ENCODE results near the gene RHNO1.

DNA sequence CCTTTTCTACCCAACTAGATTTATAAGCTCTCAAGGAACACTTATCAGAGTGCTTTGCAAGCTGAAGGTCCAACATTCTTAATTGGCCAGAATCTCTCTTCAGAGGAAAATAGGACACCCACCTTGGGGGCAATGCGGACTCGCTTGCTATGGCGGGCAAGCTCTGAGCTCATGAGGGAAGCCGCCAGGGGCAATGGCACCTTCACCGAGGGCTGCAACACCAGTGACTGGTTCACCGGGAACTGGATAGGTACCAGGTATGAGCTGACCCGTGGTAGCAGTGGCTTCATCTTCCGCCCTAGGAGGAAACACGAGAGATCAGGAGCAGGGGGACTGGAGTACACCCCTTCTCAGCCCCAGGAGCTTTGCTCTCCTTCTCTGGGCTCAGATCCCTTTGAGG is 12.8 kb upstream of the RHNO1 start:
- TF ChIP-seq, protein P1, sequence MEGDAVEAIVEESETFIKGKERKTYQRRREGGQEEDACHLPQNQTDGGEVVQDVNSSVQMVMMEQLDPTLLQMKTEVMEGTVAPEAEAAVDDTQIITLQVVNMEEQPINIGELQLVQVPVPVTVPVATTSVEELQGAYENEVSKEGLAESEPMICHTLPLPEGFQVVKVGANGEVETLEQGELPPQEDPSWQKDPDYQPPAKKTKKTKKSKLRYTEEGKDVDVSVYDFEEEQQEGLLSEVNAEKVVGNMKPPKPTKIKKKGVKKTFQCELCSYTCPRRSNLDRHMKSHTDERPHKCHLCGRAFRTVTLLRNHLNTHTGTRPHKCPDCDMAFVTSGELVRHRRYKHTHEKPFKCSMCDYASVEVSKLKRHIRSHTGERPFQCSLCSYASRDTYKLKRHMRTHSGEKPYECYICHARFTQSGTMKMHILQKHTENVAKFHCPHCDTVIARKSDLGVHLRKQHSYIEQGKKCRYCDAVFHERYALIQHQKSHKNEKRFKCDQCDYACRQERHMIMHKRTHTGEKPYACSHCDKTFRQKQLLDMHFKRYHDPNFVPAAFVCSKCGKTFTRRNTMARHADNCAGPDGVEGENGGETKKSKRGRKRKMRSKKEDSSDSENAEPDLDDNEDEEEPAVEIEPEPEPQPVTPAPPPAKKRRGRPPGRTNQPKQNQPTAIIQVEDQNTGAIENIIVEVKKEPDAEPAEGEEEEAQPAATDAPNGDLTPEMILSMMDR (IDR thresholded peaks at IDR 0.05) = no peak
- TF ChIP-seq, protein P2, sequence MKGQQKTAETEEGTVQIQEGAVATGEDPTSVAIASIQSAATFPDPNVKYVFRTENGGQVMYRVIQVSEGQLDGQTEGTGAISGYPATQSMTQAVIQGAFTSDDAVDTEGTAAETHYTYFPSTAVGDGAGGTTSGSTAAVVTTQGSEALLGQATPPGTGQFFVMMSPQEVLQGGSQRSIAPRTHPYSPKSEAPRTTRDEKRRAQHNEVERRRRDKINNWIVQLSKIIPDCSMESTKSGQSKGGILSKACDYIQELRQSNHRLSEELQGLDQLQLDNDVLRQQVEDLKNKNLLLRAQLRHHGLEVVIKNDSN (CRISPR knock-in tag; IDR thresholded peaks at IDR 0.05) = no peak
- TF ChIP-seq FOXP1 (CRISPR knock-in tag; IDR thresholded peaks at IDR 0.05; ENCODE audit: borderline replicate concordance) = no peak

Data from WTC11 (cell line).